HG02642 (cell line): ENCODE data around the gene GLT6D1.
"Not testable (repeated sequence)": the region's sequence is repeated elsewhere in the genome, so short reads cannot be mapped to it uniquely, and the experiment has no call there.

Source experiments
- ATAC-seq: cut with Tn5 transposase; IDR thresholded peaks from one replicate; pipeline ENCODE4 v1.9.1; 2021; ENCODE audit warnings: mild to moderate bottlenecking; ENCODE audit not compliant: unreplicated experiment, poor library complexity

Gene GLT6D1

GRCh38 chr9:135665795-135666189 lies 26.5 kb upstream of the GLT6D1 start:
- no peak for ATAC-seq

- ATAC-seq, result no peak
These were observed 25.8 kb upstream of the GLT6D1 start for GRCh38 chr9:135664801-135665794.

GRCh38 chr9:135664266-135664665 lies 24.9 kb upstream of the GLT6D1 start:
- ATAC-seq, result no peak

GRCh38 chr9:135663857-135664256 lies 24.5 kb upstream of the GLT6D1 start:
- ATAC-seq, result no peak

DNA sequence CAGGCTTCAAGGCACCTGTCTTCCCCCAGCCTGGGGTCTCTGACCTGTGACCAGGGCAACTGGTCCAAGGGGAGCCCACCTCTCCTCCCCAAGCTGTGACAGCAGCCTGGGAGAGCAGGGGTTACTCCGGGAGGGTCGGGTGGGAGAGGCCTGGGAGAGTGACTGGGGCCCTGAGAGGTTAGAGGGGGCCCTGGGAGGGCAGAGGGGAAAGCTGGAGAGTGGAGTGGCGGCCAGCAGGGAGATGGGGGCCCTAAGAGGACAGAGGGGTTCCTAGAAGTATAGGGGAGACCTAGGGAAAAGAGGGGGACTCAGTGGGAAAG lies 24.1 kb upstream of the GLT6D1 start:
- ATAC-seq, result no peak

DNA sequence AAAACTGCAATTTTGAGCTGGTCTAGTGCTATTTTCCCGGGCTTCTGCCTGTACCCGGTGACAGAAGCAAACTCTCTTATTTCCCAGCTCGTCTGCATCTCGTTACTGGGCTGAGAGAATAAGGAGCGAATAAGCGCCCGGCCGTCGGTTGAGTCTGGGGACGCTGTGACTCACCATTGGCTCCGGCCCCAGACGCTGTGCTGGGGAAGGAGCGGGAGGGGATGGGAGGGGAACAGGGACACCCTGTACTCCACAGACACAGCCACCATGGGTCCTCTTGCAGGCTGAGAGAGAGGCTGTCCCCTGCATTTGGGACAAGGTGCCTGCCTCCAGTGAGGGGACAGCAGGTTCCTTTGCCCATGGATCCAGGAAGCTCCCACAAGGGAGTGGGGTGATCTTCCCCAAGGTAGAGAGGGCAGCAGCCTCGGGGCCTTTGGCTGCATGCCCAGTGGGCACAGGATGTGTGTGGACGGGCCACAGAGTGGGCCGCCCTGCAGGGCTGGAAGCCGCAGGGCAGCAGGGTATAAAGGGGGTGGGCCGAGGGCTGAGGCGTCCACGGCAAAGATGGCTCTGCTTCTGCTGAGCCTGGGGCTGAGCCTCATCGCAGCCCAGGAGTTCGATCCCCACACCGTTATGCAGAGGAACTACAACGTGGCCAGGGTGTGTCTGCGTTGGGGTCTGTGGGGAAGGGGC lies 23.6 kb upstream of the GLT6D1 start, which contains the start of gene LCN9:
TSS of gene LCN9 (plus strand) at position 552 of the 693 bp plus-strand sequence. CDS start at position 565, 13 bp downstream.
- ATAC-seq, result no peak

GRCh38 chr9:135661816-135662560 lies 22.6 kb upstream of the GLT6D1 start:
- no peak for ATAC-seq

GRCh38 chr9:135660407-135660806 lies 21.1 kb upstream of the GLT6D1 start:
- no peak for ATAC-seq

DNA sequence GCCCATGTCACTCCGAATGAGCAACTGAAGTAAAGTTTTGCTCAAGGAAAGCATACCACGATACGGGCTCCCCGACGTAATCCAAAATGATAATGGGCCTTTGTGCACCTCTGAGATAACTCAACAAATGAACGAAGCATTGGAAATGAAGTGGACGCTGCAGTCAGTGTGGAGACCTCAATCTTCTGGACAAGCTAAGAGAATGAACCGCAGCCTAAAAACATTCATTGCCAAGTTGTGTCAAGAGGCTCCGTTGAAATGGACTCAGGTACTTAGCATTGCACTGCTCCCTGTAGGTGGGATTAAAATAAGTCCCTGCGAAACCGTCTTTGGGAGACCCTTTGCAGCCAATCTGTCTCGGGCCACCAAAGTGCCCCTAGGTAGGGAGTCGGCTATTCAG lies 19.9 kb upstream of the GLT6D1 start:
- no peak for ATAC-seq

DNA sequence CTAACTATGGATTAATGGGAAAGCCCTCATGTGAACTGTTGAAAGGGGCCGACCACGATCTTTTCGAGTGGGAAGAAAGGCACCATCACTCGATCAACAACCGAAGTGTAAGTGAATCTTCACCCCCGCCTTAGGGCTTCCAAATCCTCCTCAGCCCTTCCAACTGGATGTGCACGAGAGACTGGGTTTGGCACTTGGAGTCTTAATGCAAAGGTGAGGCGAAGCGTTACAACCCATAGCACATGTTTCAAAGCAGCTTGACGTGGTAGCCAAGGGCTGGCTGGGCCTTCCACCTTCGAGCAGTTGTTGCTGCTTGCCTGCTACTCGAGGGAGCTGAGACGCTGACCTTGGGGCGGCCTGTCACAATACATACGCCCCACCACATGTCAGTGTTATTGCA lies 18.1 kb upstream of the GLT6D1 start:
- ATAC-seq, result no peak

DNA sequence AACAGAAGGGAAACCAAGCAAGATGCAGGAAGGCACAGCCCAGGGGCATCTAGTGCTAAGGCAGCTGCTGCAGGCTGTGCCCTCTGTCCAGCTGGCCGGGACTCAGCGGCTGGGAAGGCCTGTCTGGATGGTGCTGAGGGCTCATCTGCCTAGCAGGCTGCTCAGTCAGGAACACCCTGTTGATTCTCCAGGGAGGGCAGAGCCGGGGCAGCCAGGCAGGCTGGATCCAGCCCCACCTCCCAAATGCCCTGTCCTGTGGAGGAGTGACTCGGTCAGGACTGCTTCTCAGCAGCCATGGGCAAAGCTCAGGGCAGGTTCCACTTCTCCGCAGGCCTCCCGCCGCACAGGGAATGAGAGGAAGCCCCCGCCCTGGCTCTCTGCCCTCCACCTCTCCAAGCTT lies 16.0 kb upstream of the GLT6D1 start:
- ATAC-seq, result no peak

GRCh38 chr9:135650408-135650807 lies 11.1 kb upstream of the GLT6D1 start:
- no peak for ATAC-seq

DNA sequence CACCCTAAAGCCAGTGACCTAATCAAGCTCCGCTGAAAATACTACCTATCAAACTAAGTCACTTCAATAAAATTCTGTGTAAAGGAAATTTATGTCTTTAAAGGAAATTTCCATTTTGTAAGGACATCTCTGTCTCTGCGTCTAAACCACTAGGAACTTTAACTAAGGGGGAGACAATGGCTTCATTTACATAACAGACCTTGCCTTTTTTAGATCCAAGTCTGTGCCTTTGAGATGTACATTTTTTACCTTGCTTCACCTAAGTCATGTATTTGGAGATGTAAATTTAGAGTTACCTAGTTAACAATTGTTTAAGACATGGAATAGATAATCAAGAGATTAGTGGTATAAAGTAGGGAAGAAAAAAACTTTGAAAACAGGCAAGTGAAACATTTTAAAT lies 10.2 kb upstream of the GLT6D1 start:
- no peak for ATAC-seq

DNA sequence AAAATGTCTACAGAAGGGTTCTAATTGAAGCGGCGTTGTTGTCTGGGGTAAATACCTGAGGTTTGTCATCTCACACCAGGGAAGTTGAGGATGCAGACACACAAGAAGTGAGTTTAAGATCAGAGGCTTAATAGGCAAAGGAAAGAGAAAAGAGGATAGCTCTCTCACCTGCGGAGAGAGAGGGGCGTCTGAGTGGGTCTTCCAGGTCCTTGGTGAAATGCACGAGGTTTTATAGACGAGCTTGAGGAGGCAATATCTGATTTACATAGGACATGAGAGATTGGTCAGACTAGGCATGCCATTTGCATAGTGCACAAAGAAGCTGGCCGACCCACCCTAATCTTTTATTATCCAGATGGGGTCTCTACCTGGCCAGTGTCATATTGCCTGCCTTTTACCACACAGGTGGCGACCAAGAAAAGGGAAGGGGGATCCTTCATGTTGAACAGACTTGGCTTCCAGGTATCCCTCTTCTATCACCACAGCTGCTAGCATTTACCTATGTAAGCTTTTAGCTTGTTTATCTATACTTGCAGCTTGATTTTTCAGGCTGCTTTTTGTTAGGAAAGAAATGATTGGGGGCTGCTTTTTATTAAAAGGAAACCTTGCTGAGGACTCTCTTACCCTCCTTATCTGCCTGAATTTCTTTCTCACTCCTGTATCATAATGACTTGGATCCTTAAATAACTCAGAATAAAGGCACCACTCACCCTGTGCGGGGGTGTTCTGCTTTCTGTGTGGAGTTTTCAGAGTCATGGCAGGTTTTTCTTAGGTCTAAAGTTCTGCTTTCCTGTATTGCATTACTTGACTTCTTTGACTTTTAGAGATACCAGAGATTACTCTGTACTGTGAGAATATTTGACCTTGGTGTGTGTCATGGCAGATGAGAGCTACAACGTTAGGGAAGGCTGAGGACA lies 9.4 kb upstream of the GLT6D1 start:
- ATAC-seq, result no peak

GRCh38 chr9:135647884-135648283 lies 8.5 kb upstream of the GLT6D1 start:
- no peak for ATAC-seq

GRCh38 chr9:135644631-135645218 lies 5.4 kb upstream of the GLT6D1 start:
- no peak for ATAC-seq

GRCh38 chr9:135641745-135642144 lies 2.4 kb upstream of the GLT6D1 start:
- ATAC-seq, result no peak

- no peak for ATAC-seq
These were observed 1.7 kb upstream of the GLT6D1 start for GRCh38 chr9:135641047-135641446.

DNA sequence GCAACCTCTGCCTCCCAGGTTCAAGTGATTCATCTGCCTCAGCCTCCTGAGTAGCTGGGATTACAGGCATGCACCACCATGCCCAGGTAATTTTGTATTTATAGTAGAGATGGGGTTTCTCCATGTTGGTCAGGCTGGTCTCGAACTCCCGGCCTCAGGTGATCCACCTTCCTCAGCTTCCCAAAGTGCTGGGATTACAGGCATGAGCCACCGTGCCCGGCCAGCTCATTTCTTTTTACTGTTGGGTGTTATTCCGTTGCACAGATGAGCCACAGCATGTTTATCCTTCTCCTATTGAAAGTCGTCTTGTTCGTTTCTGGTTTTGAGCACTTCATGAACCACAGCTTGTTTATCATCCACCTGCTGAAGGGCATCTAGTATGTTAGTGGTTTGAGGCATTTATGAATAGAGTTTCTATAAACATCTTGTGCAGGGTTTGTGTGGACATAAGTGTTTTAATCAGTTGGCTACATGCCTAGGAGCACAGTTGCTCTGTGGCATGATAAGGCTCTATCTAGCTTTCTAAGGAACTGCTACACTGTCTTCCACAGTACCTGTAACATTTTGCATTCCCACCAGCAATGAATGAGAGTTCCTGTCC lies 2.3 kb downstream of the GLT6D1 start:
- ATAC-seq, result not testable (repeated sequence)
